Fibroblast of pulmonary artery (primary cell): ENCODE data around the gene HYPK.
"Not testable (repeated sequence)": the region's sequence is repeated elsewhere in the genome, so short reads cannot be mapped to it uniquely, and the experiment has no call there.

Source experiments
- DNase-seq: peaks from one replicate; pipeline ENCODE4 v3.0.0-alpha.2; 2010; ENCODE audit warnings: low read depth
- H3K4me3 ChIP-seq: replicated peaks from 2 replicates; pipeline ENCODE4 v1.5.1; 2011; ENCODE audit warnings: low read depth, mild to moderate bottlenecking, control low read depth, low read length, moderate library complexity
- TF ChIP-seq, protein P1 (sequence below): IDR thresholded peaks from 2 replicates; pipeline ENCODE4 v1.5.1; 2011; ENCODE audit warnings: mild to moderate bottlenecking, control low read depth, low read length, inconsistent platforms; ENCODE audit errors: missing control alignments

The HYPK gene

GRCh38 chr15:43828061-43828657 is 27.8 kb downstream of the HYPK start:
- TF ChIP-seq, protein P1, sequence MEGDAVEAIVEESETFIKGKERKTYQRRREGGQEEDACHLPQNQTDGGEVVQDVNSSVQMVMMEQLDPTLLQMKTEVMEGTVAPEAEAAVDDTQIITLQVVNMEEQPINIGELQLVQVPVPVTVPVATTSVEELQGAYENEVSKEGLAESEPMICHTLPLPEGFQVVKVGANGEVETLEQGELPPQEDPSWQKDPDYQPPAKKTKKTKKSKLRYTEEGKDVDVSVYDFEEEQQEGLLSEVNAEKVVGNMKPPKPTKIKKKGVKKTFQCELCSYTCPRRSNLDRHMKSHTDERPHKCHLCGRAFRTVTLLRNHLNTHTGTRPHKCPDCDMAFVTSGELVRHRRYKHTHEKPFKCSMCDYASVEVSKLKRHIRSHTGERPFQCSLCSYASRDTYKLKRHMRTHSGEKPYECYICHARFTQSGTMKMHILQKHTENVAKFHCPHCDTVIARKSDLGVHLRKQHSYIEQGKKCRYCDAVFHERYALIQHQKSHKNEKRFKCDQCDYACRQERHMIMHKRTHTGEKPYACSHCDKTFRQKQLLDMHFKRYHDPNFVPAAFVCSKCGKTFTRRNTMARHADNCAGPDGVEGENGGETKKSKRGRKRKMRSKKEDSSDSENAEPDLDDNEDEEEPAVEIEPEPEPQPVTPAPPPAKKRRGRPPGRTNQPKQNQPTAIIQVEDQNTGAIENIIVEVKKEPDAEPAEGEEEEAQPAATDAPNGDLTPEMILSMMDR, result no peak
- peak overlapping the region; percentile 69 for H3K4me3 ChIP-seq
- peak; percentile 10 for DNase-seq

DNA sequence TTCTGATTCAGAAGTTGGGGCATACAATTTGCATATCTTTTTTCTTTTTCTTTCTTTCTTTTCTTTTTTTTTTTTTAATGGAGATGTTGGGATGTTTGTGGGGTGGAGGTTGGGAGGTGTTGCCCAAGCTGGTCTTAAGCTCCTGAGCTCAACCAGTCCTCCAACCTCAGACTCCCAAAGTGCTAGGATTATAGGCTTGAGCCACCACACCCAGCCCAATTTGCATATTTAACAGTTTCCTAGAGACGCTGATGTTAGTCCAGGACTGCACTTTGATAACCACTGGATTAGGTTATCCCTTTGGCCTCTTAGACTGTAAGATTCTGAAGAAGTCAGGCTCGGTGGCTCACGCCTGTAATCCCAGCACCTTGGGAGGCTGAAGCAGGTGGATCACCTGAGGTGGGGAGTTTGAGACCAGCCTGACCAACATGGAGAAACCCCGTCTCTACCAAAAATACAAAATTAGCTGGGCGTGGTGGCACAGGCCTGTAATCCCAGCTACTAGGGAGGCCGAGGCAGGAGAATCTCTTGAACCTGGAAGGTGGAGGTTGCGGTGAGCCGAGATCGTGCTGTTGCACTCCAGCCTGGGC is 29.6 kb downstream of the HYPK start:
- DNase-seq, H3K4me3 ChIP-seq: not testable (repeated sequence)

GRCh38 chr15:43830691-43831275 is 30.4 kb downstream of the HYPK start:
- H3K4me3 ChIP-seq, result not testable (repeated sequence)

GRCh38 chr15:43831519-43832052 is 31.2 kb downstream of the HYPK start:
- not testable (repeated sequence) for H3K4me3 ChIP-seq, DNase-seq

More at GRCh38 chr15:43830691-43831275, 30.4 kb downstream of the HYPK start:
- DNase-seq, result not testable (repeated sequence)

DNA sequence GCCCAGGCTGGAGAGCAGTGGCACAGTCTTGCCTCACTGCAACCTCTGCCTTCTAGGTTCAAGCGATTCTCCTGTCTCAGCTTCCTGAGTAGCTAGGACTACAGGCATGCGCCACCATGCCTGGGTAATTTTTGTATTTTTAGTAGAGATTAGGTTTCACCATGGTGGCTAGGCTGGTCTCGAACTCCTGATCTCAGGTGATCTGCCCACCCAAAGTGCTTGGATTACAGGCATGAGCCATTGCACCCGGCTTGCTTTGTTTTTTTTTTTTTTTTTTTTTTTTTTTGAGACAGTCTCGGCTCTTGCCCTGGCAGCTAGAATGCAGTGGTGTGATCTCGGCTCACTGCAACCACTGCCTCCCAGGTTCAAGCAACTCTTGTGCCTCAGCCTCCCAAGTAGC is 32.1 kb downstream of the HYPK start:
- not testable (repeated sequence) for H3K4me3 ChIP-seq, DNase-seq

- no peak for DNase-seq
- TF ChIP-seq, protein P1, result no peak
Observed at GRCh38 chr15:43845421-43845820, 45.0 kb downstream of the HYPK start.

DNA sequence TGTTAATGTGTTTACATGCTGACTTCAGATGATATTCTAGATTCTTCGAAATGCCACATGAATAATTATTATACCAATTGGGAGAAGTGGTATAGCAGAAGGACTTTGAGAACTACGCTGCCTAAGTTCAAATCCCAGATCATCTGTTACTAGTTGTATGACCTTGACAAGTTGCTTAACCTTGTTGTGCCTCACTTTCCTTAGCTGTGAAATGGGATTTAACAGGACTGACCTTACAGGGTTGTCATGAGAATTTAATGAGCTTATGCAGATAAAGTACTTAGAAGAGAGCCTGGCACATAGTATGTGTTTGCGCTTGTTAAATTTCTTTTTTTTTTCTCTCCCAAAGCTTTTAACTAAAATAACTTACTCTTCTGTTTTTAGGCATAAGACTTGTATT is 50.9 kb downstream of the HYPK start:
- no peak overlapping the region for H3K4me3 ChIP-seq
- TF ChIP-seq, protein P1, result no peak
- DNase-seq, result no peak

More at GRCh38 chr15:43845421-43845820, 45.0 kb downstream of the HYPK start:
- H3K4me3 ChIP-seq, result no peak overlapping the region

DNA sequence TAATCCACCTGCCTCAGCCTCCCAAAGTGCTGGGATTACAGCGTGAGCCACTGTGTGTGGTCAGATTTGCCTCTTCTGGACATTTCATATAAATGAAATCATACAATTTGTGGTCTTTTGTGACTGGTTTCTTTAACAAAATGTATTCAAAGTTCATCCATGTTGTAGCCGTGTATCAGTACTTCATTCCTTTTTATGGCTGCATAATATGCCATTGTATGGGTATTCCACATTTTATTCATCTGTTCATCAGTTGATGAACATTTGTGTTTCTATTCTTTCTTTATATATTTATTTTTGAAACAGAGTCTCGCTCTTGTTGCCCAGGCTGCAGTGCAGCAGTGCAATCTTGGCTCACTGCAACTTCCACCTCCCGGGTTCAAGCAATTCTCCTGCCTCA is 52.2 kb downstream of the HYPK start:
- DNase-seq, result no peak
- no peak overlapping the region for H3K4me3 ChIP-seq
- TF ChIP-seq, protein P1, result no peak
